PFSK-1 (cell line): ENCODE data around the gene BOD1.

Experiments
- FOXP2 ChIP-seq: optimal IDR thresholded peaks from 2 replicates; pipeline ENCODE3; 2011; ENCODE audit warnings: borderline replicate concordance, control low read depth, inconsistent platforms; ENCODE audit not compliant: insufficient read depth; ENCODE audit errors: extremely low read length, extremely low read depth
- POLR2AphosphoS5 ChIP-seq: IDR thresholded peaks from 2 replicates; pipeline ENCODE4 v1.6.1; 2012; ENCODE audit warnings: low read depth, mild to moderate bottlenecking, control low read depth, low read length, moderate library complexity
- REST ChIP-seq, 2 experiments: IDR thresholded peaks; 2 replicates each; pipeline versions ENCODE4 v1.6.1 to v1.8.0; 2011 to 2012; ENCODE audit warnings: low read depth in 2 of 2, low read length in 2 of 2, control low read depth in 1 of 2, inconsistent platforms in 1 of 2, mild to moderate bottlenecking in 1 of 2, moderate library complexity in 1 of 2; ENCODE audit not compliant: insufficient read depth in 1 of 2
- SIN3A ChIP-seq: IDR thresholded peaks from 2 replicates; pipeline ENCODE4 v1.6.1; 2012; ENCODE audit warnings: mild to moderate bottlenecking, low read length, moderate library complexity, borderline replicate concordance; ENCODE audit not compliant: insufficient read depth
- TAF1 ChIP-seq: IDR thresholded peaks from 2 replicates; pipeline ENCODE4 v1.6.1; 2012; ENCODE audit warnings: low read length, control low read depth, borderline replicate concordance; ENCODE audit not compliant: insufficient read depth

GRCh38 chr5:173623296-173623771, 6.9 kb upstream of the BOD1 start:
- TF ChIP-seq TAF1 (no peak), POLR2AphosphoS5 (no peak), REST (IDR thresholded peaks at IDR 0.05; ENCODE audit: insufficient read depth in 1 of 2, low read depth in 2 of 2, low read length in 2 of 2) (no peak), FOXP2 (no peak), SIN3A (no peak)
